B cell (primary cell): ENCODE results near the gene HEPACAM2.

Source experiments
- EZH2 ChIP-seq: IDR thresholded peaks from 2 replicates; pipeline ENCODE4 v1.6.1; 2012; ENCODE audit warnings: borderline replicate concordance, low read depth, mild to moderate bottlenecking, moderate library complexity, low read length; ENCODE audit not compliant: insufficient read depth, poor library complexity, severe bottlenecking
- TF ChIP-seq, protein P1 (sequence below): fragments of 200-600 bp; IDR thresholded peaks from one replicate; pipeline ENCODE4 v1.8.0; 2022; ENCODE audit warnings: antibody characterized with exemption, mild to moderate bottlenecking

DNA sequence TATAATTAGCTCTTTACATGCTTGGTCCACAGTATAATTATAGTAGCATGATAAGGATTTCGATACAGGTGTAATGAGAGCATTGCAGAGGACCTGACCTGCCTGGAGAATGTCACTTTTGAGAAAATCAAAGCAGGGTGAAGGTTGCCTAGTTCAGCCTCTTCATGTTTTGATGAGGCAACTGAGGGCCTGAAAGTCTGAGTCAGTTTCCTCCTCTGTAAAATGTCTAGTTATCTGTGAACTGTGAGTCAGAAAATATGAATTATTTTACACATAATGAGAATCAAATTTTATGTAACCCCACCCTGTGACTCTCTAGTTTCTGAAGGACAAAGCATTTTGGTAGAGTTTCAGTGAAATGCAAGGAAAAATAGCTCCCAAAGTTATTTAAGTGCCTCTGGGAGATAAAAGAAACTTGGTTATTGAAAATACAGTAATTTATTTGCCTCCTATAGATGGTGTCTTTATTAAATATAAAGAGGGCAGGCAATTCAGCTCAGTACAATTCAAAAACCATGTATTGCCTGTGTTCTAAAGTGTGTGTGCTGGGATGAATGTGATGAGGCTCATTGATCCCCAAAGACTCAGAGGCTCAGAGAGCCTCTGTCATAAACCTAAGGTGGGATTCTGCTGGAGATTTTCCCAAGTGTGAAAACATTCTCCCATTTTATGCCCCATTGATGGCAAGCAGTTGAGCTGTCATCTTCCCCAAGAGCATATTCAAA, 40.8 kb downstream of the HEPACAM2 start:
- TF ChIP-seq, protein P1, sequence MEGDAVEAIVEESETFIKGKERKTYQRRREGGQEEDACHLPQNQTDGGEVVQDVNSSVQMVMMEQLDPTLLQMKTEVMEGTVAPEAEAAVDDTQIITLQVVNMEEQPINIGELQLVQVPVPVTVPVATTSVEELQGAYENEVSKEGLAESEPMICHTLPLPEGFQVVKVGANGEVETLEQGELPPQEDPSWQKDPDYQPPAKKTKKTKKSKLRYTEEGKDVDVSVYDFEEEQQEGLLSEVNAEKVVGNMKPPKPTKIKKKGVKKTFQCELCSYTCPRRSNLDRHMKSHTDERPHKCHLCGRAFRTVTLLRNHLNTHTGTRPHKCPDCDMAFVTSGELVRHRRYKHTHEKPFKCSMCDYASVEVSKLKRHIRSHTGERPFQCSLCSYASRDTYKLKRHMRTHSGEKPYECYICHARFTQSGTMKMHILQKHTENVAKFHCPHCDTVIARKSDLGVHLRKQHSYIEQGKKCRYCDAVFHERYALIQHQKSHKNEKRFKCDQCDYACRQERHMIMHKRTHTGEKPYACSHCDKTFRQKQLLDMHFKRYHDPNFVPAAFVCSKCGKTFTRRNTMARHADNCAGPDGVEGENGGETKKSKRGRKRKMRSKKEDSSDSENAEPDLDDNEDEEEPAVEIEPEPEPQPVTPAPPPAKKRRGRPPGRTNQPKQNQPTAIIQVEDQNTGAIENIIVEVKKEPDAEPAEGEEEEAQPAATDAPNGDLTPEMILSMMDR, result no peak
- TF ChIP-seq EZH2, result no peak
